Embryonic facial prominence (tissue), 1 donor: ENCODE measurements around the gene DST.

Experiments
- DNase-seq: peaks from one replicate; pipeline ENCODE4 v3.0.0-alpha.2; 2016; ENCODE audit errors: extremely low spot score

Gene DST

GRCh38 chr6:56483929-56484328 lies 158.8 kb downstream of the DST start:
- no peak for DNase-seq

DNA sequence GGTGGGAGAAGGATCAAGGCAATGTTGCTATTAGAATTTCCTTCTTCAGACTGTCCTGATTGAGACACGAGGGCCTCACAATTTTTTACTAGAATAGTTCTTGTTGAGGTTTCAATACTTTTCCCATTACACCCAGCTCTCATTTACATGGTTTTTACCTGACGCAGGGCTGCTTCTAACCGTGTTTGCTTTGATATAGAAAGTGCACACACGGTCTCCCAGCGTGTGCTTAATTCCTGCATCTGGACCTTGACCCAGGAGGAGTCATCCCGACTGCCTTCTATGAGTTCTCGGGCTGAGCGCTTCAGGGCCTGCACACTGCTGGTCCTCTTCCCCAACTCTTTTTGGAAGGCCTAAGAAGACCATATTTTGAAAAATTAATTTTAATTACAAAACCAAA lies 160.2 kb downstream of the DST start:
- DNase-seq = no peak

DNA sequence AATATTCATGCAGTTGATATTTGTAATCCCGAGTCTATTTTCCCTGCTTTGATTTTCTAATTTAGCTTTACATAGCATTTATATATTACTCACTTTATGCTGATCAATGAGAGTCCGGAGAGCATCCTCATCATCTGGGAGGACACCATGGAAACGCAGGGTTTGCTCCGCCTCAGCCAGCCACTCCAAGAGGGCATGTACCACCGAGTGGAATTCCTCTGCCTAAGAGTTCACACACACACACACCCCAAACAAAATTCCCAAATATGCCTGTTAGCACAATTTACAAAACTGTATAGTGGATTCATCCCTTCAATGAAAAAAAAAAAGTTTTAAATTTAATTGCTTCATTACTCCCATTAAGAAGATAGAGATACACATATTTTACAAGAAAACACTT lies 160.7 kb downstream of the DST start:
- no peak for DNase-seq

DNA sequence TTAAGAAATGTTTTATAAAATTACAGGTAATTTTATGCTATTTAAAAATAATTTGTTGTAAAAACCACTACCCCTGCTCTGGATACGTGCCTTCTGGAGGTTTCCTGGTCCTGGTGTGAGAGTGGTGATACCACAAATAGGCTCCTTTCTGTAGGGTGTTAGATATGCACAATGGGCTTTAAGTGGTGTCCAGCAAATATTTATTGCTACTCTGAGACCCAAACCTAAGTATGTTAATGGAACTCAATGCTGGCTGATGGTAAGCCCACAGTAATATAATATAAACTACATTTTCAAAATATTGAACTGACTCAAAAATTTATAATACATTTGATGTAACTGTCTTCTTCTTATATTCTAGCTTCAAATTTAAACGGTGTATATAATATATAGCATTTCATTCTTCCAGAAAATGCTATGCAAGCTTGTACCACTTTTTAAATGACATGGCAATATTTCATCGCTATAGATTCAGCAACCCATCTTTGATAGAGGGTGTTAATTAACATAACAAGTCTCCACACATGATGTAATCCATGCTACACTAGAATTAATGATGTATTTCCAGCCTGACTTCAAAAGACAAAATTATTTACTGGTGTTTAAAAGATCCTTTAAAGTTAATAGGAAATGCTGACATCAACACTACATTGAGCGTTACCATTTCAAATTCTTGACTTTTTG lies 161.9 kb downstream of the DST start:
- DNase-seq = no peak

DNA sequence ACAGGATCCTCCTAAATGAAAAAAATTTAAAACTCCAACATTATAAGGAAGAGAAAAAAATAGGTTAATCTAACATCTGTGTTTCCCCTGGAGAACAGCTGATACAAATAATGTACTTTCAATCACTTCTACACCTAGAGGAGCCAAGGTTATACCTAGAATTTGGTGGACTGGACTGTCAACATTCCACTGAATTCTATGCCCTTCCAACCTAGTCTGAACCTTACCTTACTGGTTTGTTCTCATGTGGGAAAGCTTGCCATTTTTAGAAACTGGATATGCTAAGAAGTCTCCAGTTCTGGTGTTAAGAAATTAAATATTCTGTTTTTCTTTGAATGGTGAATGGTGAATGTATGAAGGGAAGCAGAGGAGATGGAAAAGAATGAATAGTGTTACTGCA lies 162.4 kb downstream of the DST start:
- no peak for DNase-seq

GRCh38 chr6:56479381-56479780 lies 163.3 kb downstream of the DST start:
- DNase-seq = no peak

GRCh38 chr6:56478202-56478601 lies 164.5 kb downstream of the DST start:
- DNase-seq = no peak

DNA sequence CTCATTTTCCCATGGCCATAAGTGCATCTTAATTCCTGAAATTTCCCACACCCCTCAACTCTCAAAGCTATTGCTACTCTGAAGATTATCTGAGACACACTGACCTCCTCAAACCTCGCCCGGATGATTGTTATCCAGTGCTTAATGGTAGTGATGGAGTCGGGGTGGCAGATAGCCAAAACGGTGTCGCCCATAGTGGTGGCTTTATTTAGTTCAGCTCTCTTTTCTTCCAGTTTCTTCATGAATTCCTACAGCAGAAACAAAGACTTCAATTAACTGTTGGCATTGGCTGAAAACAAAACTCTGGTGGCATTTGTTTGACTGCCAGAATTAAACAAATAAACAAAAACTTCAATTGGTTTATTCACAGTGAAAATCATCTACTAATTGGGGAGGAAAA lies 165.4 kb downstream of the DST start:
- no peak for DNase-seq

- no peak for DNase-seq
Measured at GRCh38 chr6:56475736-56476457, 166.8 kb downstream of the DST start.

DNA sequence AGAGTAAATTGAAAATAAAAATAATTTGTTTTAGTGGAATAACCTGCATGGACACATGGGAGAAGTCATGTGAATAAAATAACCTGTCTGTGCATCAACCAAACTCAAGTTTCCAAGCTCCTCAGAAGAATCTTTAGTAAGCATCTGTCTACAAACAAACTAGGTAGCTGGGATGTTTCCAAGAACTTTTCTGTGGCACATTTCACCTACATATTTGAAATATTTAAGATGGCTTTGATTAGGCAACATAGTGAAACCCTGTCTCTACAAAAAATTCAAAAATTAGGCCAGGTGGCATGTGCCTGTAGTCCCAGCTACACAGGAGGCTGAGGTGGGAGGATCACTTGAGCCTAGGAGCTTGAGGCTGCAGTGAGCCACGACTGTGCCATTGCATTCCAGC lies 168.2 kb downstream of the DST start:
- no peak for DNase-seq

GRCh38 chr6:56463443-56463842 lies 179.2 kb downstream of the DST start:
- DNase-seq = no peak

GRCh38 chr6:56459030-56459805 lies 183.5 kb downstream of the DST start:
- DNase-seq = no peak

DNA sequence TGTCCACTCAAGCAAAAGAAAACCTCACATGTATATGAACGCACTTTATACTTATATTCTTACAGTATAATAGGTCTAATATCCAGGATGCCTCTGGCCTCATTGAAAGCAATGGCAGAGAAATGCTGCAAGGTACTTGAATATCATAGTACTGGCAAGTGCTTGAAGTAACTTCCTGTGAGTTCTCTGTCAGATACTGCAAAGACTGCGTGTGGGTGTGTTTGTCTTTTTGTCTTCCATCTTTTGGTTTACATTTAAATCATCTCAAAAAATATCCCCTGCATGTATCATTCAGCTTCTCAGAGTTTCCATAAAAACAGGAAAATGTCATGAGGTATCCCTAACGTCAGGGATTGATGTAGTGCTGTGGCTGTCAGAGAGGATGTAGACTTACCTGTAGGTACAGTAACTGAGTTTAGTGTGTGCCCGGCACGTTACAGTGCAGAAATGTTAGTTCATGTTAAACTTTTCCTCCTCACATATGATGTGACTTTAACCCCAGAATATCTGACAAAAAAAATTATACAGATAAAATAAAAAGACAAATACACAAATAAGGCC lies 184.3 kb downstream of the DST start:
- DNase-seq = no peak

GRCh38 chr6:56456785-56457184 lies 185.9 kb downstream of the DST start:
- no peak for DNase-seq

DNA sequence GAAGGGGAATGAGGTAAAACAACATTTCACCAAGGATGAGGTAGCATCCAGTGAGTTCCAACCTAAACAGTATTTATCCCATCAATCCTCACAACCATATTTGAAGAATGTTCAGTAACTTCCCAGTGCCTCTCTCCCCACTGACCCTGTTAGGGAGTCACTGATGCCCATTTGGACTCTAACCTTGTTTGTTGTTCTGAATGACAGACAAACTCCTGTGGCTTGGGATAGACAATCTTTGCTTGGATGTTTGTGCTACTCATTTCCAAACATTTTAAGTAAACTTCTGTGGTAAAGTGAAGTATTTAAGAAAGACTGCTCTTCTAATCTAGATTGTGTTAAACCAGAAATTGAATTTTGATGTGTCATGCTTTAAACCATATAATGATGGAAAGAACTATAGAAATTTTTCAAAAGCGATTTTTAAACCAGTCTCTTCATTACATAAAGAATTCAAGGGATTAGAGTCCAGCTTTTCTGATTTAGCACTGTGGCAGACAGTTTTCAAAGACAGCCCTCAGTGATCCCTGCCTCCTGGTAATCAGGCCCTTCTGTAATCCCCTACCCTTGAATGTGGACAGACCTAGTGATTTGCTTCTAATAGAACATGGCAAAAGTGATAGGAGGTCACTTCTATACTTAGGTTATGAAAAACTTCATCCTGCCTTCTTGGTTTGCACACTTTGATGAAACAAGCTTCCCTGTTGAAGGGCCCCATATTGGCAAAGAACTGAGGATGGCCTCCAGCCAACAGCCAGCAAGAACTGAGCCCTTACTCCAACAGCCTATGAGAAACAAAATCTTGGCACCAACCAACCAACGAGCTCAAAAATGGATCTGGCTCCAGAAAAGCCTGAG lies 191.6 kb downstream of the DST start:
- no peak for DNase-seq

GRCh38 chr6:56450376-56450775 lies 192.3 kb downstream of the DST start:
- DNase-seq = no peak

DNA sequence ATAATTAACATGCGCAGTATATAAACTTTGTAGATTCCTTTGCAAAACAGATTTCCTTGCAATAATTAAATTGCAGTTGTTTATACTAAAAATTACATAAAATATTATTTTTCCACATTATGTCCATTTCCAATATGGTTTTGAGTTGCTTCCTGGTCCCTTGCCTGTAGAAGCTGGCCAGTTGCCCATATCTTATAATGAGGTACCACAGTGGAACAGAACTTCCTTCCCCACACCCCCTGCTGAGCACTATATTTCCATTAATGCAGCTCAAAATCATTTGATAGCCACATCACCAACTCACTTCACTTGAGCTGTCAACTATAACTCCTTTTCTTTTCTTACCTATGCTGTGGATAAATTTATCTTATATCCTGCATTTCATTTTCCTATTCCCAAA lies 194.6 kb downstream of the DST start:
- no peak for DNase-seq

- no peak for DNase-seq
Measured at GRCh38 chr6:56445818-56446217, 196.9 kb downstream of the DST start.

DNA sequence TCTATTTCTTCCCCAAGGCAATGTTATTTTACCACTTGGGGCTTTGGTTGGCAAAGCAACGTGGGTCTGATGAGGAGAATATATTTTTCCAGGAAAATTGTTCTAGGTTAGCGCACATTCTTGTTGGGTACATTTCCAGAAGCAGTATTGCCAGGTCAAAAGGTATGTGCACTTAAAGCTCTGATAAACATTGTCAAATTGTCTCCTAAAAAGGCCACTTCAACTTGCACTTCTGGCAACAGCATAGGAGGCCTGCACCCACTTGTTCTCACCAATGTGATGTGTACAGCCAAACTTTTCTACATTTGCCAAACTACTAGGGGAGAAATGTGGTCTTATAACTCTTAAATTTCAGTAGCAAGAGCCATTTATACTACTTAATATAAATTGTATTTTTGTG lies 197.8 kb downstream of the DST start:
- DNase-seq = no peak

DNA sequence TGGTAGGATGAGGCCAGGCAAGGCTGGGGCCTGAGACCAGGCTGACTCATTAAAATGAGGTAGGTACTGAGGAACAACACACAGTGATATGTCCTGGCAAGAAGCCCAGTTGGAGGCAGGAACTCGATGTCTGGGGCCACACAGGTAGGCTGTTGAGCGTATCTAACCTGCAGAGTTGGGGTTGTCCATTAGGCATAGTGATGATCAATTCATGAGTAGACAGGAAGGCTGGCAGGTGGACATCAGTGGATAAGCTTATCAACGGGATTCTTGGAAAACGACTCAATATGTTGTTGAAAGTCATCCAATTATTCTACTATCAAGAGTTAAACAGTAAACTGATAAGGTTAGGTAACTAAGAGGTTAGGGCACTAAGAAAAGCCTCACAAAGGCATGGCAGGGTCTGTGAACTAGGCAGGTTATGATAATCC lies 202.1 kb downstream of the DST start:
- DNase-seq = no peak

DNA sequence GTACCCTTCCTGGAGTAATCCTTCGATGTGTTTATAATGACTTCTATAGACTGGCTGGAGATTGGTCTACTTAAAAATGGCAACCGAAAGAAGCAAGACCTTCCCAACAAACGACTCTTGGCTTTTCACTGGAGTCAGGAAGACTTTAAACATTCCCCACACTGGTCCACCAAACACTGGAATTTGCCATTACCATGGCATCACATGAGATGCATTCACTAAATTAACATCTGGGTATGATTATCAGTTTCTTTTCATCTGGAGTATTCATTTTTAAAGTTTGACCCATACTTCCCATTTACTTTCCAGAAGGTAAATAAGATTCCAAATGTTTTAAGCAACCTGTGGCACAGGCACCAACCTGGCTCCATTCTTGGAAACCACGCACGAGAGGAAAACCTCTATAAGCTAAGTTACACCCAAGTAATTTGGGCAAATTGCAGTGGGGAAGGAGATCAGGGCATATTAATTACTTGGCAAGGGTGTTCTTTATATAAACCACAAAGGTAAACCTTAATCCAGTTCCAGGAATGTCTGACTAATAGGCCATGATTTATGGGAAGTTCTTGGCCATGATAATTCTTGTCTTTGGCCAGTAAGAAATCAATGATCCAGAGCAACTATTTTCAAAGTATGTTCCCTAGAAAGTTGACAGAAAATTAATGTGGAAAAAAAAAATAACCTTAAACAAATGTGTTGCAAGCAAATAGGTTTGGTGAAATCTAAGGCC lies 205.4 kb downstream of the DST start:
- no peak for DNase-seq
